ENCODE measurements around the gene RNF43.

RNF43 gene

DNA sequence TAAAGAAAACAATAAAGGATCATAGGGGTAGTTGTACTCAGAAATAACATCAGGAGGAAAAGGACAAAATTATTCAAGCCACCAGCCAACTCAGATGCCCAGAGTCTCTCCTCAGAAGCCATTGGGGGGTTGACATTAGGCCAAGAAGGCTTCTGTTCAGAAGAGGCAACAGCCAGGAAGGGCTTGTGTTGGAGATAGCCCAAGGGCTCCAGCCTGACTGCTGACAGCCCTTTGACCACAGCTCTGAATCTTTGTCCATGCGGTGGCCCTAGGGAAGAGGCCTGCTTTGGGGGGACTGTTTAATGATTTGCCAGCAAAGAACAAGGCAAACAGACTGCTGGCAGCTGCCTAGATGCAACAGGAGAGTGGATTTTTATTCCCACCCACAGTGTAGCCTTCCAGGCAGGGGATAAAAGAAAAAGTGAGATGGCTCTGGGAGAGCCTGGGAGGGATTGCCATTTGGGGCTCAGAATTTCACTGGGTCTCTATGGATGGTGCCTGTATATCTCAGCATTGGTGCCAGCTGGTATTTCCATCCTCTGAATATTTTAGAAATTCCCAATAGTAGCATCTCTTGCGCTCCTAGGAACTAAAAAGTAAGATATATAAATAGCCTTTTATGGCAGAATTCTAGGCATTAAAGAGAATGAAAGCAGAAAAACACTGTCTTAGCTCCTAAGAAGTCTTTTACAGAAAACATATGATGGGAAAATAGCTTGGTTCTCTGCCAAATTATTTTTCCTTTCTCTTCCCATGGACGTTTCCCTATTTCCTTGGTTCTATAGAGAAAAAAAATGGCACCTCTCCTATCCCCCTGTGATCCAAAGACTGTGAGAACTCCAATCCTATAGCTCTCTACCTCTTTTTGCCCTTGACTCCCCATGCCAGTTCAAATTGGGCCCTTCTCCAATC, 36.0 kb downstream of the RNF43 start:
- DNase-seq (ENCODE audit: low read depth in 2 of 2): no peak

DNA sequence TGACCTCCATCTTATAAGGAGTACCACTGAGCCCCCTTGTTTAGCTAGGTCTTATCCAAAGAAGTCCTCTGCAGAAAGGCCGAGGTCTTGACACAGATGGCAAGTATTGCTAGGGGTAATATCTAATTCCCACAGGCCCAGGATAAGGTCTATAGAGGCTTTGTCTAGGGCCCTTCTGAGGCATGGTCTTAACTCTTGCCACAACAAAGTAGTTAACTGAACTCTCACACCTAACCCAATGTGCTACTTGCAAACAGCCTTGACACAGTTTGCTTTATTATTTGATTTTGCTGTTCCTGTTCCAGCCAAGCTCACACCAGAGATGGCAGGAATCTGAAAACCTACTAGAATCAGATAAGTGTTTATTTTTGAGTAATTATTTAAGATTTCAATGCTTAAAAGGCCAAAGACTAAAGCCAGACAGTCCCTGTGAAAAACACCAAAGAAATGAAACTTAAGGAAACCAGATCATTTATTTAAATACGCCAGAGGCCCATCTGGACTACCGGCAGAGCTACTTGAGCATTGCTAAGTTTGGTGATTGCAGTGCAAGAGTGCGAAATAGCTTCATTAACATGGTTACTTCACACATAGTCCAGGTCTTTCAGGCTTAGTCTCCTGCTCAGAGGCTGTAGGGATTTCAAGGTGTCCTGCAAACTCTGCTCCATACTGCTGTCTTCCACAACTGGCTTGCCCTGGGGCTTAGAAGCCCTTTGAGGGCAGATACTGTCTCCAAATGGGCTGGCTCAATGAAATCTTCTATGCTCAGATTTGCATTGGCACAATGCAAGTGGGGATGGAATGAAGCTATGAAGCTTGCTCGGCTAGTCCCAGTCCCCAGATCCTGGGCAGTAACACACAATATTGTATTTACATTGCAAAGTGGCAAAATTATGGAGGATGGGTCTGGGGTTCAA, 36.9 kb downstream of the RNF43 start:
- no peak for DNase-seq (ENCODE audit: low read depth in 2 of 2)

DNA sequence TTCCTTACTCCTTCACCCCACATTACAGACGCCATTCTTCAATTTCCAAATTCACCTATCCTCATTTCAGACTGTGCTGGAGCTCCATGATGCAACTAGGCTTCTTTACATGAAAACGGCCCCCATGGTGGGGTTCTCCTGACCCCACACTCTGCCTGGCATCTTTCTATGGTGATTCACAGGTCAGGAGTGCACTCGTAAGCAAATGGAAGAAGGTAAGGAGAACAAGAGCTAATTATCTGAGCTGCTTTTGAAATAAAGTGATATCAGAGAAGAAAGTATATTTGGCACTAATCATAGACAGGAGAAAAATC, 37.9 kb downstream of the RNF43 start:
- no peak for DNase-seq (ENCODE audit: low read depth in 2 of 2)

DNA sequence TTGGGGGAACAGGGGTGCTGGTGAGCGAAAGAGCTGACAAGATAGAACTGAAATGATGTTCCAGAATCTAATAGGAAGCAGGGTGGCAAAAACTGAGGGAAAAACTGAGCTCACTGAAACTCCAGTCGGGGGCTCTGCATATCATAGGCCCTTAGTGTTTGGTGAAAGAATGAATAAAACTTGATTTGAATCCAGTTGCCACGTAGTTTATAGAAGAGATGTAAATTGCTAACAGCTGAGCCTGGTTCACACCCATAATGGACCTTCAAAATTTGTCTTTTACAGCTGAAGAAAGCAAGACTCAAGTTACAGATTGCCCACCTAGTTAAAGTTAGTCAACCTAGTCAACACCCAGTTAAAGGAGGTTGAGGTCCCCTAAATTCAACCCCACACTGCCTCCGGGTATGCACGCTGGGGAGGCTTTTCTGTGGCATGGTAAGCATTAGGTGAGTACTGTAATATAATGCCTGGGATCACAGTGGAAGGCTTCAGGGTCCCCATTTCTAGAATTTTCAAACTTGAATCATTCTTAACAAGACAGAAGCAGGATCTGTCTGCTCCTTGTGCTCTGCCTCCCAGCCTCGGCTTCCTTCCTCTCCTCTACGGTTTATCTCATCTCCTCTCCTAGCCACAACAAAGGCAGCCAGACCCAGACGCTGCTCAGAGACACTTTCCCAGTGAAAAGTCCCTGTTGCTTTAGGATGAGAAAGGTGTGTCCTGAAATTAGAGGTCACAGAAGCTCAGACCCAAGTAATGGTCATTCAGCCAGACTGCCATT, 38.4 kb downstream of the RNF43 start:
- DNase-seq (ENCODE audit: low read depth in 2 of 2): no peak

DNA sequence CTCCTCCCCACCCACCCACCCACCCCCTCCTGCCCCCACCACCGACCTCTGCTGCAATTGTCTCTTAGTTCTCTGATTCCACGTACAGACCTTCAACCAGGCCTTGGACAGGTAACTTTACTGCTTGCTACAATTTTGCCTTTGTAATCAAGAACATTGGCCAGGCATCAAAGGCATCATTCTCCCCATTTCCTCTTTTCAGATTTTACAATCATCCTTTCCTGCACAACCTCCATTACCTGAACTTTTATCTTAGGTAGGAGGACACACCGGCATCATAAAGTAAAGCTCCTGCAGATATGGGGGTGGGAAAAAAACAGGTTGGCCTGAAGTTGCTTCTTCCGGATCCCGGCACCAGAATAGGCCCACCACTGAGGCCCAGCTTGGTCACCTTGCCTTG, 39.7 kb downstream of the RNF43 start:
- DNase-seq (ENCODE audit: low read depth in 2 of 2): no peak

DNA sequence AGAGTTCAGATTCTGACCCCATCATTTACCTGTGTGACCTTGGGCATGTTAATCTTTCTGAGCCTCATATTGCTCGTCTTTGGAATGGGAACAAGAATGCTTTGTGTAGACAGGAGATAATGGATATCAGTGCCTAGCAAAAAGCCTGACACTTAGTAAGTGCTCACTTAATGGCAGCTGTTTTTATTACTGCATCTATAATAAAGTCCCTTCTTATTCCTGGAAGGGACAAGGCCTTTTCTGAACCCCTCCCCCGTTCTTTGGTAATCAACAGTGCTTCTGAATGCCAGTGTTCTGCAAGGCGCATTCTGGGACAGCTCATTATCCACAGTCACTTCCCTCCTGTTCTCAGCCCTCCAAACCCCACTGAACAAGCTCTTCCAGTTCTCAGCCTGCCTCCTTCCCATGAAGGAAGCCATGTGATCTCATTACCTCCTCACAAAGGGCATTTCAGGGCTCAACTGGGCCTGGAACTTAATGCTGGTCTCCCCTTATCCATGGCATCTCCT, 40.2 kb downstream of the RNF43 start:
- no peak for DNase-seq (ENCODE audit: low read depth in 2 of 2)

GRCh38 chr17:58376472-58377000, 40.8 kb downstream of the RNF43 start:
- no peak for DNase-seq (ENCODE audit: low read depth in 2 of 2)

DNA sequence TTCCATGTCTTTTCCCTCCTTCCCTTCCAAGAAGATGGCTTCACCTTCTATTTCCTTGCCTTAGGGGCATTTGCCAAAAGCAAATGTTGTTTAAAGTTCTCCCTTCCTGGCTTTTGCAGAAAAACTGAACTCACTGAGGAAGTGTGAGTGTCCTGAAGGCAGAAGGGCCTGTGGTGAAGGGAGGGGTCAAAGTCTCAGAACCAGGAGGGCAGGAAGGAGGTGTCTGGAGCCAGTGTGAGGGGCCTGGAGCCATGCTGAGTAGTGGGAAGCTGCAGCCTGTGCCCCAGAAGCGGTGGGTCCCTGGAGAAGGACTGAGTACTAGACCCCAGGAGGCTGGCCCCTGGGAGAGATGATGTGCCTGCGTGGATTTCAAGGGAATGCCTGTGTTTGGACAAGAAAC, 41.5 kb downstream of the RNF43 start:
- DNase-seq (ENCODE audit: low read depth in 2 of 2): no peak

- DNase-seq (ENCODE audit: low read depth in 2 of 2): no peak
These were observed 42.1 kb downstream of the RNF43 start for GRCh38 chr17:58375256-58375655.

GRCh38 chr17:58373923-58374322, 43.4 kb downstream of the RNF43 start:
- DNase-seq (ENCODE audit: low read depth in 2 of 2): no peak

- DNase-seq (ENCODE audit: low read depth in 2 of 2): no peak
These were observed 44.3 kb downstream of the RNF43 start for GRCh38 chr17:58373003-58373402.

GRCh38 chr17:58371300-58371950, 45.9 kb downstream of the RNF43 start:
- no peak for DNase-seq (ENCODE audit: low read depth in 2 of 2)

GRCh38 chr17:58370716-58371115, 46.6 kb downstream of the RNF43 start:
- DNase-seq (ENCODE audit: low read depth in 2 of 2): no peak

GRCh38 chr17:58370309-58370708, 47.0 kb downstream of the RNF43 start:
- no peak for DNase-seq (ENCODE audit: low read depth in 2 of 2)

DNA sequence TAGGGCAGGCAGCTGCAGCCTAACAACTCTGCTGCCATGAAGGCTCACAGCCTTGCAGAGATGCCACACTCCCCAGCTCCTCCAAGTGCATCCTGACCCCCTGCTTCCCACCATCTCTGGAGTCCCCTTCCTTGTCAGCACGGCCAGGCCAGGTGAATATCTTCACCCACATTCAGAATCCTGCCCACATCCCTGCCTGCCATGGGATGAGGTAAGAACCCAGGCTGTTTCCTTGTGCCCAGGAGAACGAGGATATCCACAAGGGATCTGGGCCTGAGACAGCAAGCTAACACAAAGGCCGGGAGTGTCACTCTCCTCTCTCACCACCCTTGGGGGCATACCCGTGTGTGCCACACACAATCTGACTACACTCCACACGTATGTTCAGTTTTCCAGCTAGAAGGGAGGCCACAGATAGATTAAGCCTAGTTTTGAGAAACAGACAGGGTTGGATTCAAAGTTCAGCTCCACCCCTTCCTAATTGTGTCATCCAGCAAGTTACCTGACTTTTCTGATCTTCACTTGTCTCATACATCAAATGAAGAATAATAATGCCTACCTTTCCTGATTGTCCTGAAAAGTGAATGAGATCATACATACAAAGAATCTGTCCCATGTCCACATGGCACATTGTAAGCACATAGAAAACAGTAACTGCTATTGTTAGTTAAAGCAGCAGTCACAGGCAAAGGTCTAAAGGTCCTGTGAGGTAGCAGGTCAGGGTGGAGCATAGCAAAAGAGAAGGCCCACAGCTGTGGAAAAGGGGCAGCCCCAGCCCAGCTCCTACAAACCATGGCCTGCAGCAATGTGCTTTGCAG, 47.9 kb downstream of the RNF43 start:
- DNase-seq (ENCODE audit: low read depth in 2 of 2): no peak

- no peak for DNase-seq (ENCODE audit: low read depth in 2 of 2)
These were observed 48.5 kb downstream of the RNF43 start for GRCh38 chr17:58368860-58369213.
